Ishikawa (cell line): Measurements from ENCODE around the gene PLCB3.

Experiments used
- CEBPB ChIP-seq: IDR thresholded peaks from 2 replicates; pipeline ENCODE4 v1.6.1; 2012
- CREB1 ChIP-seq: IDR thresholded peaks from 2 replicates; pipeline ENCODE4 v1.6.1; 2012; ENCODE audit warnings: low read depth
- EGR1 ChIP-seq: IDR thresholded peaks from 2 replicates; pipeline ENCODE4 v1.6.1; 2012
- EP300 ChIP-seq: IDR thresholded peaks from 2 replicates; pipeline ENCODE4 v1.6.1; 2012; ENCODE audit warnings: borderline replicate concordance
- FOXM1 ChIP-seq: IDR thresholded peaks from 2 replicates; pipeline ENCODE4 v1.6.1; 2012; ENCODE audit warnings: low read depth, borderline replicate concordance
- NFIC ChIP-seq: IDR thresholded peaks from 2 replicates; pipeline ENCODE4 v1.6.1; 2012
- RAD21 ChIP-seq: IDR thresholded peaks from 2 replicates; pipeline ENCODE4 v1.6.1; 2012; ENCODE audit warnings: low read depth
- TAF1 ChIP-seq: IDR thresholded peaks from 2 replicates; pipeline ENCODE4 v1.6.1; 2012; ENCODE audit warnings: low read depth, mild to moderate bottlenecking
- TCF12 ChIP-seq: IDR thresholded peaks from 2 replicates; pipeline ENCODE4 v1.6.1; 2012; ENCODE audit warnings: low read depth
- TEAD4 ChIP-seq: IDR thresholded peaks from 2 replicates; pipeline ENCODE4 v1.6.1; 2012
- YY1 ChIP-seq: IDR thresholded peaks from 2 replicates; pipeline ENCODE4 v1.6.1; 2012; ENCODE audit warnings: low read depth
- ZBTB7A ChIP-seq: IDR thresholded peaks from 2 replicates; pipeline ENCODE4 v1.6.1; 2012; ENCODE audit warnings: low read depth
- TF ChIP-seq, protein P1 (sequence below): IDR thresholded peaks from 2 replicates; pipeline ENCODE4 v1.6.1; 2012
- TF ChIP-seq, protein P2 (sequence below): IDR thresholded peaks from 2 replicates; pipeline ENCODE4 v1.6.1; 2012
- TF ChIP-seq, protein P3 (sequence below): IDR thresholded peaks from 2 replicates; pipeline ENCODE4 v1.6.1; 2012; ENCODE audit warnings: low read depth, mild to moderate bottlenecking

The PLCB3 gene

DNA sequence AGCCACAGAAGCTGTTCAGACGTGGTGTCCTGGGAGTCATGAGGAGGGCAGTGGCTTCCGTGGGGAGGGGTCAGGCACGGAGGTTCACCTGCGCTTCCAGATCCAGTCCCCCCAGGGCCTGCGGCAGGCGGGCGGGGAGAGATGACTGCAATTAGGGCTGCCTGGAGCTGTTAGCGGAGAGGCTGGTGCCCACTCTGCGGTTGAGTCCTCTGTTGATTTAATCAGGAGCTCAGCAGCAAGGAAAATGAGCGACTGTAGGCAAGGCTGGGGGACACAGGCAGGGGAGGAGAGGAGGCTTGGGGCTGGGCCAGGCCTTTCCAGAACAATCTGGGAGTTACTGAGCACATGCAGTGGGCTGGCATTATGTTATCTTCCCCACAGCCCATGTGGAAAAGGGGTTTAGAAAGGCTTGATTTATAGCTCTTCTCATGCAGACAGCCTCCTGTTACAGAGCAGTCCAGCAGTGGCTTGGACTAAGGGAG is 13.1 kb downstream of the PLCB3 start:
- no peak for TF ChIP-seq EGR1
- no peak for TF ChIP-seq YY1
- TF ChIP-seq, protein P1, sequence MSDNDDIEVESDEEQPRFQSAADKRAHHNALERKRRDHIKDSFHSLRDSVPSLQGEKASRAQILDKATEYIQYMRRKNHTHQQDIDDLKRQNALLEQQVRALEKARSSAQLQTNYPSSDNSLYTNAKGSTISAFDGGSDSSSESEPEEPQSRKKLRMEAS, result no peak
- no peak for TF ChIP-seq EP300
- TF ChIP-seq TAF1, result no peak
- TF ChIP-seq RAD21, result no peak
- TF ChIP-seq, protein P2, sequence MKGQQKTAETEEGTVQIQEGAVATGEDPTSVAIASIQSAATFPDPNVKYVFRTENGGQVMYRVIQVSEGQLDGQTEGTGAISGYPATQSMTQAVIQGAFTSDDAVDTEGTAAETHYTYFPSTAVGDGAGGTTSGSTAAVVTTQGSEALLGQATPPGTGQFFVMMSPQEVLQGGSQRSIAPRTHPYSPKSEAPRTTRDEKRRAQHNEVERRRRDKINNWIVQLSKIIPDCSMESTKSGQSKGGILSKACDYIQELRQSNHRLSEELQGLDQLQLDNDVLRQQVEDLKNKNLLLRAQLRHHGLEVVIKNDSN, result no peak
- TF ChIP-seq ZBTB7A, result no peak
- no peak for TF ChIP-seq TCF12
- no peak for TF ChIP-seq CEBPB
- TF ChIP-seq, protein P3, sequence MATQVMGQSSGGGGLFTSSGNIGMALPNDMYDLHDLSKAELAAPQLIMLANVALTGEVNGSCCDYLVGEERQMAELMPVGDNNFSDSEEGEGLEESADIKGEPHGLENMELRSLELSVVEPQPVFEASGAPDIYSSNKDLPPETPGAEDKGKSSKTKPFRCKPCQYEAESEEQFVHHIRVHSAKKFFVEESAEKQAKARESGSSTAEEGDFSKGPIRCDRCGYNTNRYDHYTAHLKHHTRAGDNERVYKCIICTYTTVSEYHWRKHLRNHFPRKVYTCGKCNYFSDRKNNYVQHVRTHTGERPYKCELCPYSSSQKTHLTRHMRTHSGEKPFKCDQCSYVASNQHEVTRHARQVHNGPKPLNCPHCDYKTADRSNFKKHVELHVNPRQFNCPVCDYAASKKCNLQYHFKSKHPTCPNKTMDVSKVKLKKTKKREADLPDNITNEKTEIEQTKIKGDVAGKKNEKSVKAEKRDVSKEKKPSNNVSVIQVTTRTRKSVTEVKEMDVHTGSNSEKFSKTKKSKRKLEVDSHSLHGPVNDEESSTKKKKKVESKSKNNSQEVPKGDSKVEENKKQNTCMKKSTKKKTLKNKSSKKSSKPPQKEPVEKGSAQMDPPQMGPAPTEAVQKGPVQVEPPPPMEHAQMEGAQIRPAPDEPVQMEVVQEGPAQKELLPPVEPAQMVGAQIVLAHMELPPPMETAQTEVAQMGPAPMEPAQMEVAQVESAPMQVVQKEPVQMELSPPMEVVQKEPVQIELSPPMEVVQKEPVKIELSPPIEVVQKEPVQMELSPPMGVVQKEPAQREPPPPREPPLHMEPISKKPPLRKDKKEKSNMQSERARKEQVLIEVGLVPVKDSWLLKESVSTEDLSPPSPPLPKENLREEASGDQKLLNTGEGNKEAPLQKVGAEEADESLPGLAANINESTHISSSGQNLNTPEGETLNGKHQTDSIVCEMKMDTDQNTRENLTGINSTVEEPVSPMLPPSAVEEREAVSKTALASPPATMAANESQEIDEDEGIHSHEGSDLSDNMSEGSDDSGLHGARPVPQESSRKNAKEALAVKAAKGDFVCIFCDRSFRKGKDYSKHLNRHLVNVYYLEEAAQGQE, result no peak
- TF ChIP-seq NFIC, result no peak
- no peak for TF ChIP-seq FOXM1
- no peak for TF ChIP-seq TEAD4

DNA sequence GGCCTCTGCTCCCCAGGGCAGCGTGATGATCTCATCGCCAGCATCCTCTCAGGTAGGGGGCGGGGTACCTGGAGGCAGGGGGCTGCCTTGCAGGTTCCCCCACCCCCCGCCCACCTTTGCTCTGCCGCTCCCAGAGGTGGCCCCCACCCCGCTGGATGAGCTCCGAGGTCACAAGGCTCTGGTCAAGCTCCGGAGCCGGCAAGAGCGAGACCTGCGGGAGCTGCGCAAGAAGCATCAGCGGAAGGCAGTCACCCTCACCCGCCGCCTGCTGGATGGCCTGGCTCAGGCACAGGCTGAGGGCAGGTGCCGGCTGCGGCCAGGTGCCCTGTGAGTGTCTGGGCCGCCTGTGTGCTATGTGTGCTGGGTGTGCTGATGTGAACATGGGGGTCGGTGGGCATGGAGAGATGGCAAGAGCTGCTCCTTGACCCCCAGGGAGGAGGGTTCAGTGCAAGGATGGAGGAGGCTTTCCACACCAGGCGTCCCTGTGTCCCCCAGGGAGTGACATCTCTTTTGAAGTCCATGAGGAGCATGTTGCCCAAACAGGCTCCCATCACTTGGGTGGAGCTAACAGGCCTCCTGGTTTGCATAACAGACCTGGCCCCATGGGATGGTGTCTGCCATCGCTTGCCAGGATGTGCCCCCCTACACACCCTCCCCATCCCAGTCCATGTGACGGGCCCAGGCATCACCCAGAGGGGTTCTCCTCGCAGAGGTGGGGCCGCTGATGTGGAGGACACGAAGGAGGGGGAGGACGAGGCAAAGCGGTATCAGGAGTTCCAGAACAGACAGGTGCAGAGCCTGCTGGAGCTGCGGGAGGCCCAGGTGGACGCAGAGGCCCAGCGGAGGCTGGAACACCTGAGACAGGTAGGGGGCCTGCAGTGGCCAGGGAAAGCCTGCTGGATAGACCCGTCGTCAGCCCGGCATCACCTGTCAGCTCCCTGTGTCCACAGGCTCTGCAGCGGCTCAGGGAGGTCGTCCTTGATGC is 14.1 kb downstream of the PLCB3 start:
- TF ChIP-seq NFIC, result no peak
- TF ChIP-seq FOXM1, result no peak
- TF ChIP-seq EP300, result no peak
- TF ChIP-seq TCF12, result no peak
- TF ChIP-seq RAD21, result no peak
- no peak for TF ChIP-seq TEAD4
- TF ChIP-seq TAF1, result no peak
- TF ChIP-seq EGR1, result no peak
- no peak for TF ChIP-seq YY1
- TF ChIP-seq, protein P3, result no peak

DNA sequence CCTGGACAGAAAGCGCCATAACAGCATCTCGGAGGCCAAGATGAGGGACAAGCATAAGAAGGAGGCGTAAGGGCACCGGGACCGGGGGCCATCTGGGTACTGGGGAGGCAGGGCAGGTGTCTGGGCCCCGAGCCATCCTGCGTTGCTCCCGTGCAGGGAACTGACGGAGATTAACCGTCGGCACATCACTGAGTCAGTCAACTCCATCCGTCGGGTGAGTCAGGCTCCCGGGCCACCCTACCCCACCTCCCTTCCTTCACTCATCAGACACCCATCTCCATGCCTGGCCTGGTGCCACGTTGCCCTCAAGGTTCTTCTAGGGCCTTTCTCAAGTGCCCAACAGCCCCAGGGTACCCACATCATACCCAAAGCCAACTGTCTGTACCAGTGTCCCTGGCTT is 15.0 kb downstream of the PLCB3 start:
- no peak for TF ChIP-seq EGR1
- TF ChIP-seq, protein P3, result no peak
- no peak for TF ChIP-seq CREB1
- TF ChIP-seq NFIC, result no peak
- TF ChIP-seq, protein P2, result no peak
- no peak for TF ChIP-seq CEBPB
- no peak for TF ChIP-seq ZBTB7A
- no peak for TF ChIP-seq EP300
- TF ChIP-seq TEAD4, result no peak
- no peak for TF ChIP-seq RAD21
- TF ChIP-seq, protein P1, result no peak
- TF ChIP-seq TAF1, result no peak
- no peak for TF ChIP-seq FOXM1
- TF ChIP-seq TCF12, result no peak
- no peak for TF ChIP-seq YY1
